IMR-90 (cell line): ENCODE measurements around the gene RPS25. TPM values are rescaled to one million over a fixed set of nuclear protein-coding genes. Genes with fewer than 3 reads are reported as not detected.
"Not testable (repeated sequence)": the region's sequence is repeated elsewhere in the genome, so short reads cannot be mapped to it uniquely, and the experiment has no call there.

Experiments
- ATAC-seq: fragments of 200-7000 bp; cut with Tn5 transposase; 2 replicates; pipeline ENCODE4 v1.9.1; 2020; ENCODE audit warnings: low read depth, mild to moderate bottlenecking, moderate library complexity
- BruUV-seq: library from RNA; stranded (reverse); fragments of 400-500 nt; replicated peaks from 2 replicates; lab custom pipeline; 2021; lab: Mats Ljungman, UMichigan
- CTCF ChIA-PET: fragments of 300-600 bp; formaldehyde crosslinking; extraction: SDS; loops from one replicate; lab custom pipeline; 2021; ENCODE audit warnings: antibody characterized with exemption; lab: Yijun Ruan, JAX
- POLR2A ChIA-PET: fragments of 300-600 bp; sonication (Branson Sonifier 250); formaldehyde crosslinking; loops from one replicate; lab custom pipeline; 2022; ENCODE audit warnings: antibody characterized with exemption; ENCODE audit not compliant: unreplicated experiment; lab: Charles Lee
- DNase-seq: peaks from one replicate; pipeline ENCODE4 v3.0.0; 2013
- H2AFZ ChIP-seq: replicated peaks from 2 replicates; pipeline ENCODE3; 2013; ENCODE audit warnings: low read length, mild to moderate bottlenecking; ENCODE audit not compliant: poor library complexity
- H2AK5ac ChIP-seq: 2 replicates; pipeline ENCODE4 v1.6.1; 2013; ENCODE audit warnings: low read depth, low read length, inconsistent platforms
- H2AK9ac ChIP-seq: replicated peaks from 2 replicates; pipeline ENCODE3; 2013; ENCODE audit warnings: mild to moderate bottlenecking, low read depth, low read length, moderate library complexity; ENCODE audit not compliant: poor library complexity
- H2BK120ac ChIP-seq: 2 replicates; pipeline ENCODE4 v1.6.1; 2013; ENCODE audit warnings: low read depth, low read length, inconsistent platforms
- H2BK15ac ChIP-seq: 3 replicates; pipeline ENCODE4 v1.6.1; 2013; ENCODE audit warnings: low read depth, low read length, inconsistent platforms
- H2BK20ac ChIP-seq: 2 replicates; pipeline ENCODE4 v1.6.1; 2013; ENCODE audit warnings: low read depth, mild to moderate bottlenecking, inconsistent platforms, low read length, moderate library complexity
- H2BK5ac ChIP-seq: 2 replicates; pipeline ENCODE4 v1.6.1; 2013; ENCODE audit warnings: mild to moderate bottlenecking, low read depth, low read length, inconsistent platforms; ENCODE audit not compliant: poor library complexity, severe bottlenecking
- H3K14ac ChIP-seq: replicated peaks from 2 replicates; pipeline ENCODE4 v1.6.1; 2013; ENCODE audit warnings: low read depth, low read length, inconsistent platforms
- H3K18ac ChIP-seq: 2 replicates; pipeline ENCODE4 v1.6.1; 2013; ENCODE audit warnings: low read depth, low read length, control low read depth
- H3K23ac ChIP-seq: 2 replicates; pipeline ENCODE4 v1.6.1; 2013; ENCODE audit warnings: low read depth, low read length, inconsistent platforms
- H3K27ac ChIP-seq: 2 replicates; pipeline ENCODE4 v1.5.1; 2013; ENCODE audit warnings: mild to moderate bottlenecking, control low read depth, low read length; ENCODE audit not compliant: insufficient read depth
- H3K27me3 ChIP-seq: 2 replicates; pipeline ENCODE4 v1.6.1; 2013; ENCODE audit warnings: low read length; ENCODE audit not compliant: control insufficient read depth, insufficient read depth
- H3K36me3 ChIP-seq: 2 replicates; pipeline ENCODE4 v1.6.1; 2013; ENCODE audit warnings: low read length, mixed read lengths; ENCODE audit not compliant: control insufficient read depth, insufficient read depth
- H3K4ac ChIP-seq: 2 replicates; pipeline ENCODE4 v1.6.1; 2013; ENCODE audit warnings: low read depth, low read length, inconsistent platforms
- H3K4me1 ChIP-seq: 2 replicates; pipeline ENCODE4 v1.6.1; 2013; ENCODE audit warnings: low read length, mixed read lengths; ENCODE audit not compliant: control insufficient read depth, insufficient read depth
- H3K4me2 ChIP-seq: 2 replicates; pipeline ENCODE4 v1.6.1; 2013; ENCODE audit warnings: low read depth, mild to moderate bottlenecking, control low read depth, low read length, moderate library complexity
- H3K4me3 ChIP-seq: 2 replicates; pipeline ENCODE4 v1.5.1; 2013; ENCODE audit warnings: low read depth, mild to moderate bottlenecking, control low read depth, low read length, moderate library complexity; ENCODE audit not compliant: insufficient read depth
- H3K56ac ChIP-seq: 2 replicates; pipeline ENCODE4 v1.6.1; 2013; ENCODE audit warnings: low read length, inconsistent platforms; ENCODE audit not compliant: insufficient read depth; ENCODE audit errors: extremely low read depth
- H3K79me1 ChIP-seq, 2 experiments: 2 replicates each; pipeline ENCODE4 v1.6.1; 2013; ENCODE audit warnings: low read length in 2 of 2, inconsistent platforms in 1 of 2, low read depth in 1 of 2
- H3K9ac ChIP-seq: 2 replicates; pipeline ENCODE4 v1.6.1; 2013; ENCODE audit warnings: low read depth, low read length, control low read depth
- H3K9me1 ChIP-seq: 2 replicates; pipeline ENCODE4 v1.6.1; 2013; ENCODE audit warnings: low read length, inconsistent platforms; ENCODE audit not compliant: insufficient read depth
- H3K9me3 ChIP-seq: 2 replicates; pipeline ENCODE4 v1.6.1; 2013; ENCODE audit warnings: low read length; ENCODE audit not compliant: control insufficient read depth, insufficient read depth
- H4K20me1 ChIP-seq: 2 replicates; pipeline ENCODE4 v1.6.1; 2013; ENCODE audit warnings: low read length, inconsistent platforms; ENCODE audit not compliant: insufficient read depth
- H4K5ac ChIP-seq: 2 replicates; pipeline ENCODE4 v1.6.1; 2013; ENCODE audit warnings: mild to moderate bottlenecking, low read depth, low read length, control low read depth
- H4K8ac ChIP-seq, 2 experiments: 2 replicates each; pipeline ENCODE4 v1.6.1; 2013; ENCODE audit warnings: low read depth in 2 of 2, low read length in 2 of 2, control low read depth in 1 of 2, inconsistent platforms in 1 of 2
- H4K91ac ChIP-seq: 2 replicates; pipeline ENCODE4 v1.6.1; 2013; ENCODE audit warnings: low read depth, low read length, inconsistent platforms; ENCODE audit not compliant: insufficient read depth
- WGBS, 2 experiments: methylation state at CpG; one replicate each; pipeline versions ENCODE4 v1.1.5 to v1.1.7; 2013; ENCODE audit warnings: missing lambda C conversion rate in 2 of 2; ENCODE audit not compliant: insufficient read length in 1 of 2; ENCODE audit errors: extremely low coverage in 2 of 2; 5-methylcytosine and 5-hydroxymethylcytosine counted together
- dilution Hi-C: fragments of 300-500 bp; cut with HindIII; formaldehyde crosslinking; loops from one replicate; pipeline ENCODE4 v1.14.3; 2018; ENCODE audit warnings: low sequenced_read_pairs; ENCODE audit not compliant: unreplicated experiment
- in situ Hi-C: fragments of 300-500 bp; cut with MboI; formaldehyde crosslinking; loops from 3 replicates; pipeline ENCODE4 v1.14.3; 2019; ENCODE audit warnings: low sequenced_read_pairs, inconsistent platforms, mixed read lengths
- intact Hi-C: fragments of 100-400 bp; cut with micrococcal nuclease; formaldehyde crosslinking; loops from 2 replicates; pipeline ENCODE4 v1.10.0; 2022
- polyA plus RNA-seq, 3 experiments: library from polyadenylated mRNA; depleted of rRNA; stranded (reverse); fragments of >200 nt; gene quantifications; 2 replicates each; pipeline ENCODE4 v1.2.3, GENCODE V29; 2012; ENCODE audit warnings: low replicate concordance in 1 of 3
- total RNA-seq: library from RNA; depleted of rRNA; stranded (reverse); fragments of >200 nt; gene quantifications from 2 replicates; pipeline ENCODE4 v1.2.3, GENCODE V29; 2012

The RPS25 gene
- total and polyA plus RNA-seq, 2 of the 4 experiments (the other 2 are of a cell fraction) = 727 to 905 TPM

DNA sequence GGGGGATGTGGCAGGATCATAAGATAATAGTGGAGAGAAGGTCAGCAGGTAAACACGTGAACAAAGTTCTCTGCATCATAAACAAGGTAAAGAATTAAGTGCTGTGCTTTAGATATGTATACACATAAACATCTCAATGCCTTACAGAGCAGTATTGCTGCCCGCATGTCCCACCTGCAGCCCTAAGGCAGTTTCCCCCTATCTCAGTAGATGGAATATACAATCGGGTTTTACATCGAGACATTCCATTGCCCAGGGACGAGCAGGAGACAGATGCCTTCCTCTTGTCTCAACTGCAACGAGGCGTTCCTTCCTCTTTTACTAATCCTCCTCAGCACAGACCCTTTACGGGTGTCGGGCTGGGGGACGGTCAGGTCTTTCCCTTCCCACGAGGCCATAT lies 21.3 kb upstream of the RPS25 start:
- DNase-seq, H3K23ac ChIP-seq, POLR2A ChIA-PET, H3K9ac ChIP-seq, H3K4me2 ChIP-seq, H2BK20ac ChIP-seq, H3K27me3 ChIP-seq, H2BK5ac ChIP-seq, H3K9me1 ChIP-seq, H4K20me1 ChIP-seq, H3K18ac ChIP-seq, in situ Hi-C loops, H3K4me3 ChIP-seq, H3K27ac ChIP-seq, H4K5ac ChIP-seq, H3K9me3 ChIP-seq, H3K4me1 ChIP-seq, H2AK5ac ChIP-seq, ATAC-seq, H3K56ac ChIP-seq, H2BK15ac ChIP-seq, H4K8ac ChIP-seq, H3K36me3 ChIP-seq, CTCF ChIA-PET, H2AFZ ChIP-seq, H2AK9ac ChIP-seq, BruUV-seq, intact Hi-C loops, H3K79me1 ChIP-seq, H2BK120ac ChIP-seq, dilution Hi-C loops, H4K91ac ChIP-seq, H3K4ac ChIP-seq, H3K14ac ChIP-seq: not testable (repeated sequence)
- no CpG with 5 or more reads among the region's 11 CpGs for WGBS, 2 experiments
